ENCODE data around the gene DHX32. TPM values are rescaled to one million over a fixed set of nuclear protein-coding genes. Genes with fewer than 3 reads are reported as not detected.

DHX32 gene
- total RNA-seq, 2 donors from 2014 or later, result 37.1 to 39.7 TPM

GRCh38 chr10:125792342-125793300, 88.5 kb downstream of the DHX32 start:
- ATAC-seq (no peak), DNase-seq (no peak)
- intact Hi-C loops (cut with DNase I), result no loop called here

GRCh38 chr10:125788156-125789034, 92.7 kb downstream of the DHX32 start:
- ATAC-seq, result no peak
- DNase-seq, result no peak
- intact Hi-C loops (cut with DNase I), result no loop called here

Small RNAs within 50 kb of the gene (microRNA-seq; reads per million reads assigned to microRNA genes)
- gene MIR4484, result 1.0 to 1.6 reads per million in 2 donors

Other genes with a start within 250 kb of the DHX32 start
- not detected for gene TEX36, start 198.1 kb downstream of the DHX32 start, total RNA-seq
- 10 to 100 TPM; 11.7 to 12.7 TPM for gene EDRF1, start 161.6 kb downstream of the DHX32 start, total RNA-seq
- gene MMP21, start 105.5 kb downstream of the DHX32 start, total RNA-seq, result under 1 TPM; 0.34 to 0.38 TPM
- 10 to 100 TPM; 59.5 to 68.5 TPM for gene UROS, start 58.0 kb downstream of the DHX32 start, total RNA-seq
- gene BCCIP, start 57.7 kb downstream of the DHX32 start, total RNA-seq, result 10 to 100 TPM; 34.8 to 51.1 TPM
- gene FANK1, start 15.3 kb upstream of the DHX32 start, total RNA-seq, result under 1 TPM; 0.81 to 0.88 TPM

All from left cardiac atrium (tissue), 4 donors.